GM23248 (cell line): ENCODE results near the gene GJB6. TPM values are rescaled to one million over a fixed set of nuclear protein-coding genes. Genes with fewer than 3 reads are reported as not detected.
A peak's percentile ranks its signal among the peaks of the same experiment; 100 is the strongest.

ENCODE experiments used
- DNase-seq: peaks from one replicate; pipeline ENCODE4 v3.0.0-alpha.2; 2015
- H2AFZ ChIP-seq: fragments of 200-600 bp; sonication (generic); 2 replicates; pipeline ENCODE4 v1.6.1; 2016; ENCODE audit warnings: antibody characterized with exemption
- H3F3A ChIP-seq: fragments of 200-600 bp; sonication (generic); 2 replicates; pipeline ENCODE4 v1.6.1; 2016; ENCODE audit warnings: mild to moderate bottlenecking, antibody characterized with exemption, mixed run types; ENCODE audit not compliant: insufficient read depth
- H3K27ac ChIP-seq: fragments of 200-600 bp; sonication (generic); 2 replicates; pipeline ENCODE4 v1.5.1; 2016; ENCODE audit warnings: mild to moderate bottlenecking
- H3K27me3 ChIP-seq: fragments of 200-600 bp; sonication (generic); replicated peaks from 2 replicates; pipeline ENCODE4 v1.6.1; 2016; ENCODE audit warnings: mild to moderate bottlenecking; ENCODE audit not compliant: insufficient read depth
- H3K36me3 ChIP-seq: fragments of 200-600 bp; sonication (generic); 2 replicates; pipeline ENCODE4 v1.6.1; 2016; ENCODE audit warnings: low read depth, mild to moderate bottlenecking
- H3K4me1 ChIP-seq: fragments of 200-600 bp; sonication (generic); 2 replicates; pipeline ENCODE4 v1.6.1; 2016; ENCODE audit warnings: mild to moderate bottlenecking; ENCODE audit not compliant: insufficient read depth
- H3K4me2 ChIP-seq: fragments of 200-600 bp; sonication (generic); one replicate; pipeline ENCODE4 v1.6.1; 2016; ENCODE audit warnings: mild to moderate bottlenecking; ENCODE audit not compliant: unreplicated experiment
- H3K4me3 ChIP-seq: fragments of 200-600 bp; sonication (generic); 2 replicates; pipeline ENCODE4 v1.5.1; 2016; ENCODE audit warnings: mild to moderate bottlenecking
- H3K79me2 ChIP-seq: fragments of 200-600 bp; sonication (generic); 2 replicates; pipeline ENCODE4 v1.6.1; 2016; ENCODE audit warnings: mild to moderate bottlenecking; ENCODE audit not compliant: insufficient read depth
- H3K9ac ChIP-seq: fragments of 200-600 bp; sonication (generic); 2 replicates; pipeline ENCODE4 v1.6.1; 2016; ENCODE audit warnings: mild to moderate bottlenecking
- H3K9me2 ChIP-seq: fragments of 200-600 bp; sonication (generic); 2 replicates; pipeline ENCODE4 v1.6.1; 2016; ENCODE audit warnings: mixed run types, mild to moderate bottlenecking, moderate library complexity; ENCODE audit not compliant: insufficient read depth
- H3K9me3 ChIP-seq: fragments of 200-600 bp; sonication (generic); one replicate; pipeline ENCODE4 v1.6.1; 2017; ENCODE audit warnings: low read depth
- H4K20me1 ChIP-seq: fragments of 200-600 bp; sonication (generic); 2 replicates; pipeline ENCODE4 v1.6.0; 2016; ENCODE audit not compliant: insufficient read depth
- EZH2 ChIP-seq: fragments of 200-600 bp; sonication (generic); IDR thresholded peaks from 2 replicates; pipeline ENCODE4 v1.6.1; 2018; ENCODE audit warnings: antibody characterized with exemption, mild to moderate bottlenecking; ENCODE audit not compliant: insufficient read depth, poor library complexity, severe bottlenecking
- EZH2phosphoT487 ChIP-seq: fragments of 200-600 bp; sonication (generic); IDR thresholded peaks from 2 replicates; pipeline ENCODE4 v1.6.1; 2018; ENCODE audit warnings: antibody characterized with exemption, moderate library complexity, mild to moderate bottlenecking, low read depth; ENCODE audit not compliant: insufficient read depth
- WGBS, 2 experiments: methylation state at CpG; one replicate each; pipeline ENCODE4 v1.1.6; 2015 to 2017; ENCODE audit warnings: low lambda C conversion rate in 2 of 2, low coverage in 1 of 2; ENCODE audit errors: missing lambda C conversion rate in 2 of 2; 5-methylcytosine and 5-hydroxymethylcytosine counted together
- in situ Hi-C: fragments of 300-500 bp; cut with MboI; formaldehyde crosslinking; loops from 2 replicates; pipeline ENCODE4 v1.15.0; 2020
- polyA plus RNA-seq: library from polyadenylated mRNA; unstranded; fragments of >200 nt; fragmentation: Nextera tagmentation; extraction: Ambion mirVana; gene quantifications from 2 replicates; pipeline ENCODE4 v1.2.1, GENCODE V29; 2016
- total RNA-seq: library from RNA; depleted of rRNA; stranded (reverse); fragments of >200 nt; shearing (Covaris generic); gene quantifications from 2 replicates; pipeline ENCODE4 v1.2.3, GENCODE V29; 2014

GJB6 gene
- total and polyA plus RNA-seq, 2 experiments from 2014 or later, result not detected

DNA sequence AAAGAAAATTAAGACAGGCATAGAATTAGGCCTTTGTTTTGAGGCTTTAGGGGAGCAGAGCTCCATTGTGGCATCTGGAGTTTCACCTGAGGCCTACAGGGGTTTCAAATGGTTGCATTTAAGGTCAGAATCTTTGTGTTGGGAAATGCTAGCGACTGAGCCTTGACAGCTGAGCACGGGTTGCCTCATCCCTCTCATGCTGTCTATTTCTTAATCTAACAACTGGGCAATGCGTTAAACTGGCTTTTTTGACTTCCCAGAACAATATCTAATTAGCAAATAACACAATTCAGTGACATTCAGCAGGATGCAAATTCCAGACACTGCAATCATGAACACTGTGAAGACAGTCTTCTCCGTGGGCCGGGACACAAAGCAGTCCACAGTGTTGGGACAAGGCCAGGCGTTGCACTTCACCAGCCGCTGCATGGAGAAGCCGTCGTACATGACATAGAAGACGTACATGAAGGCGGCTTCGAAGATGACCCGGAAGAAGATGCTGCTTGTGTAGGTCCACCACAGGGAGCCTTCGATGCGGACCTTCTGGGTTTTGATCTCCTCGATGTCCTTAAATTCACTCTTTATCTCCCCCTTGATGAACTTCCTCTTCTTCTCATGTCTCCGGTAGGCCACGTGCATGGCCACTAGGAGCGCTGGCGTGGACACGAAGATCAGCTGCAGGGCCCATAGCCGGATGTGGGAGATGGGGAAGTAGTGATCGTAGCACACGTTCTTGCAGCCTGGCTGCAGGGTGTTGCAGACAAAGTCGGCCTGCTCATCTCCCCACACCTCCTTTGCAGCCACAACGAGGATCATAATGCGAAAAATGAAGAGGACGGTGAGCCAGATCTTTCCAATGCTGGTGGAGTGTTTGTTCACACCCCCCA lies 43.2 kb downstream of the GJB6 start:
- Histone ChIP-seq H3K27me3 (peaks cover 10% of the 10 kb centered on the region), H3K4me1 (peaks cover 22% of the 10 kb centered on the region), H3K4me2 (no peak overlapping the region), H3K9ac (no peak overlapping the region), H3K9me2 (no peaks in the 10 kb centered on the region), H3K4me3 (no peak overlapping the region), H3K27ac (no peak overlapping the region), H4K20me1 (no peaks in the 10 kb centered on the region), H3K9me3 (no peaks in the 10 kb centered on the region), H2AFZ (no peak overlapping the region), H3K79me2 (no peaks in the 10 kb centered on the region), H3K36me3 (no peaks in the 10 kb centered on the region), H3F3A (peaks cover 24% of the 10 kb centered on the region)
- 88 to 90% methylated on average over 28 of the region's 28 CpGs for WGBS, 2 experiments
- in situ Hi-C loops, result loop anchor here (25.0 kb wide), 2 partner anchors 498 to 648 kb away; no protein-coding TSS in a partner anchor
- no peak for TF ChIP-seq EZH2
- no peak for TF ChIP-seq EZH2phosphoT487
- no peak for DNase-seq

DNA sequence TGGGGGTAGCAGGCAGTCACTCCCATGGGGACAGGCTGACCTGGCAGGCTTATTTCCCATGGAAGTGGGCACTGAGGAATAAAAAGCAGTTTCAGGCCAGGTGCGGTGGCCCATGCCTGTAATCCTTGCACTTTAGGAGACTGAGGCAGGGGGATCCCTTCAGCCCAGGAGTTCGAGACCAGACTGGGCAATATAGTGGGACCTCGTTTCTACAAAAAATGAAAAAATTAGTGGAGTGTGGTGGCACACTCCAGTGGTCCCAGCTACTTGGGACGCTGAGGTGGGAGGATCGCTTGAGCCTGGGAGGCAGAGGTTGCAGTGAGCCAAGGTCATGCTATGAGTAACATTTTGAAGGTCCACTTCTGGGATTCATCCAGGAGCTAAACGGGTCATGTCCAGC lies 45.3 kb downstream of the GJB6 start:
- H3K9me3 ChIP-seq, result no peaks in the 10 kb centered on the region
- peaks cover 15% of the 10 kb centered on the region for H3K4me1 ChIP-seq
- no peaks in the 10 kb centered on the region for H3K27me3 ChIP-seq
- no peaks in the 10 kb centered on the region for H4K20me1 ChIP-seq
- TF ChIP-seq EZH2 (no peak), EZH2phosphoT487 (no peak)
- in situ Hi-C loops, result loop anchor here (25.0 kb wide), 2 partner anchors 501 to 651 kb away; no protein-coding TSS in a partner anchor
- no peak overlapping the region for H2AFZ ChIP-seq
- H3K36me3 ChIP-seq, result no peaks in the 10 kb centered on the region
- 66 to 70% methylated on average over 6 of the region's 6 CpGs for WGBS, 2 experiments
- H3K9me2 ChIP-seq, result no peaks in the 10 kb centered on the region
- no peaks in the 10 kb centered on the region for H3K79me2 ChIP-seq
- DNase-seq, result no peak
- H3K4me3 ChIP-seq, result no peak overlapping the region
- H3K27ac ChIP-seq, result no peak overlapping the region
- no peak overlapping the region for H3K9ac ChIP-seq
- peaks cover 22% of the 10 kb centered on the region for H3F3A ChIP-seq
- no peak overlapping the region for H3K4me2 ChIP-seq

GRCh38 chr13:20185366-20186056 lies 46.6 kb downstream of the GJB6 start:
- peaks cover 8% of the 10 kb centered on the region for H3K4me1 ChIP-seq
- no peaks in the 10 kb centered on the region for H3K9me2 ChIP-seq
- no peaks in the 10 kb centered on the region for H3K36me3 ChIP-seq
- H3K79me2 ChIP-seq, result no peaks in the 10 kb centered on the region
- no peaks in the 10 kb centered on the region for H4K20me1 ChIP-seq
- TF ChIP-seq EZH2phosphoT487 (no peak), EZH2 (no peak)
- DNase-seq, result no peak
- H2AFZ ChIP-seq, result no peak overlapping the region
- peaks cover 10% of the 10 kb centered on the region for H3F3A ChIP-seq
- in situ Hi-C loops, result loop anchor here (25.0 kb wide), 2 partner anchors 502 to 652 kb away; no protein-coding TSS in a partner anchor
- H3K4me3 ChIP-seq, result no peak overlapping the region
- H3K27ac ChIP-seq, result no peak overlapping the region
- peaks cover 4% of the 10 kb centered on the region; the same call in 1 of the 2 replicates for H3K27me3 ChIP-seq
- H3K9ac ChIP-seq, result no peak overlapping the region
- no peak overlapping the region for H3K4me2 ChIP-seq
- WGBS, 2 experiments, result 70 to 71% methylated on average over 12 of the region's 12 CpGs
- H3K9me3 ChIP-seq, result no peaks in the 10 kb centered on the region

DNA sequence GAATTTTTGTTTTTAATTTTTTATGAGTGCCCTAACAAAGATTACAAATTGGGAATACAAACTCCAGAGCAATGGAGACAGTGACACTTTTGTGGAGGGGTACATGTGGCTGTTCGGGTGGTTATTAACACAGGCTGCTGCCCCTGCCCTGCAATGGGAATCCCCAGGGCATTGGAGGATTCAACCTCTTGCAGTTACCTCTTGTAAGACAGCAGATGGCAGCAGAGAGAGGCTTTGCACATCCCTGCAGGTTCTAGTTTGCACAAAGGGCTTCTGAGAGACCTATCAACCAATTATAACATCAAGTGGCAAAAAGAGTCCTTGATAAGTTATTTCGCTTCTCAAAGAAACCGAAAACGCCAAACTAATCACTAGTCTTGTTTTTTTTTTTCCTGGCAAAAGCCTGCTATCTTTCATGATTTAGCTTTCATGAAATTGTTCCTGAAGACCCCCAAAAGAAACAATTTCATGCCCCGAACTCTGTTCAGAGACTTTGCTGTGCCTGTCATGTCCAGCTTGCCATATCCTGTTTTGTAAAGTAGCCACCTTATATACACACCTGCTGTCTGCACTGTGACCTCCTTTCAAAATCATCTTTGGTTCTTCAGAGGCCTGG lies 49.8 kb downstream of the GJB6 start:
- in situ Hi-C loops, result loop anchor here (25.0 kb wide), 2 partner anchors 505 to 655 kb away; no protein-coding TSS in a partner anchor
- no peaks in the 10 kb centered on the region for H3F3A ChIP-seq
- no peak overlapping the region for H2AFZ ChIP-seq
- H3K27me3 ChIP-seq, result peaks cover 10% of the 10 kb centered on the region; the same call in 1 of the 2 replicates
- no peak overlapping the region for H3K27ac ChIP-seq
- no peaks in the 10 kb centered on the region for H3K9me3 ChIP-seq
- H3K9me2 ChIP-seq, result no peaks in the 10 kb centered on the region
- H4K20me1 ChIP-seq, result no peaks in the 10 kb centered on the region
- no peaks in the 10 kb centered on the region for H3K4me1 ChIP-seq
- H3K36me3 ChIP-seq, result no peaks in the 10 kb centered on the region
- WGBS, 2 experiments, result 19 to 20% methylated on average over 5 of the region's 5 CpGs
- TF ChIP-seq EZH2 (no peak), EZH2phosphoT487 (no peak)
- no peak overlapping the region for H3K4me2 ChIP-seq
- peak; percentile 83 for DNase-seq
- H3K4me3 ChIP-seq, result no peak overlapping the region
- no peaks in the 10 kb centered on the region for H3K79me2 ChIP-seq
- no peak overlapping the region for H3K9ac ChIP-seq
